GM18867 (cell line): Measurements from ENCODE around the gene AXDND1.
"Not testable (repeated sequence)": the region's sequence is repeated elsewhere in the genome, so short reads cannot be mapped to it uniquely, and the experiment has no call there.

ENCODE experiments used
- ATAC-seq: cut with Tn5 transposase; IDR thresholded peaks from one replicate; pipeline ENCODE4 v1.9.1; 2021; ENCODE audit warnings: mild to moderate bottlenecking, moderate library complexity; ENCODE audit not compliant: unreplicated experiment

AXDND1 gene

DNA sequence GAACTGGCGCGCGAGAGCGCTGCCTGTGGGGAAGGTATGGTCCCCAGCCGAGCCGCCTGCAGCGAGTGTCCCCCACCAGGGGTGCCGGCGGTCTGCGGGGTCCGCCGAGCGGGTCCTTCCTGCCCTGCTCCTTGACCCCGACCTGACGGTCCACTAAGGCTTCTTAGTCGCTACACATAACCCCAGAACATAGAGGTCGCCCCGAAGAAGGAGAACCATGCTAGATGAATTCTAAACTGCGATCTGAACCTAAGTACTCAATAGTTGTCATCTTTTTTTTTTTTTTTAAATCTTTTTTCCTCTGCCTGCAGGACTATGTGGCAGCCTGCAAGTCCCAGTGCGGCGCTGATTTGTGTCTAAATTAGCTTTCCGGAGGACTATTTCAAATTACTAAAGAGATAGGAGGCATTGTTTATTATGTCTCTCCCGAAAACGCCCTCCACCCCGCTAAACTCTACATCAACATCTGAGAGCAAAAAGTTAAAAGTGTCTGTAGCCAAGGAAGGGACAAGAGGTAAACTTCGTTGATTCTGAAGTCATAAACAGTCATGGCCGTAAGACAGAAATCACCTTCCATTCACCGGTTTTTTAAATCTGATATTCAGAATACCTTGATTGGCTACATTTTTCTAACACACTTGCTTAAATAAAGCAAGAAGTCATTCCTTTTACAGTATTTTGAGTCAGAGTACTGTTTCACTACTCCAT is 476 bp downstream of the AXDND1 start:
- ATAC-seq: no peak

DNA sequence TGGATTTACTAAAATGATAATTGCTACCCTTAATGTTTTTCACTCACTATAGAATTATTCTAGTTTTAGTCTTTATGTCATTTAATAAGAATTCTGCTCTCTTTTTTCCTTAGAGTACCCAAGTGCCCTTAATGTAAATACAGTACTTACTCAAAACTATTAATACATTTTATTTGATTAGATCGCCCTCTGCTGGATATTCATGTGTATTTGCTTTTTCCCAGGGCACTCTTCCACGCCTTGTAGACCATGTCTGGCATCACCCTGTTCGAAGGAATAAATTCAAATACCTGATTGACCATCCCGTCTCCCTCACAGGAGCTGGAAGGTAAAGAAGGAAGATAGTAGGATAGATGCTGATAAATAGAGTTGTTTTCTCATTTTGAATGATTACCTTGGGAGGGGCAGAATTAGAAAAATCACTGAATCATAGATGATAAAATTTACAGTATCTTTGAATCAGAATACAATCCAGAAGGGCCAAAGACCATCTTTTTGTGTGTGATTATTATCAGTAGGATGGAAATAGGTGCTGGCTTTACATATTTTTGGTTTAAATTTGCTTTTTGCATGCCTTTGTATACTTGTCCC is 4.1 kb downstream of the AXDND1 start:
- peak; percentile 32 for ATAC-seq

DNA sequence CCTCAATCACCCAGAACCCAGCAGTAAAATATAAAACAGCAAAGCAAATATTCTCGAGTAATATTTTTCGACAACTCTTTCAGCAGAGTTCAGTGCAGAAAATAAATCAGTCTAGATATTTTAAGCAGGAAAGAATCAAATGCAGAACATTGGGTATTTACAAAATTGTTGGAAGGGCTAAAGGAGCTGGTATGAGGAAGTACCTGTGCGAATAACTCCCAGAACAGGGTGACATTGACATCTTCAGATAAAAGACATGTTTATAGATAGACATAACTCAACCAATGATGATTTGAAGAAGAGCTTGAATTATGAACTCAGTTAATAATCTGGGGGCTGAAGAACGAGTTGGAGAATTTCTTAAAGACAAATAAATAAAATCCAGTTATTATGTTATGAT is 6.4 kb downstream of the AXDND1 start:
- ATAC-seq: no peak

DNA sequence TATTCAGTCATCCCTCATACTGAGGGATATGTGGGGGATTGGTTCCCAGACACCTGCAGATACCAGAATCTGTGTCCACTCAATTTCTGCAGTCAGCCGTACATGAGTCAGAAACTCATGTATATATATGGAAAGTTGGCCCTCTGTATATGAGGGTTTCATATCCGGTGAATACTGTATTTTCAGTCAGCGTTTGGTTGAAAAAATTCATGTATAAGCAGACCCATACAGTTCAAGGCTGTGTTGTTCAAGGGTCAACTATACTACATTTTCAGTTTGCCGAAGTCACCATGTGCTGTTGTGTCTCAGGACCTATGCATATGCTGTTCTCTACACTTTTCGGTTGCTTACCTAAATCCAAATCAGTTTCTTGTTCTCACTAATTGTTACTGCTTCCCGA is 10.5 kb downstream of the AXDND1 start:
- ATAC-seq: no peak

DNA sequence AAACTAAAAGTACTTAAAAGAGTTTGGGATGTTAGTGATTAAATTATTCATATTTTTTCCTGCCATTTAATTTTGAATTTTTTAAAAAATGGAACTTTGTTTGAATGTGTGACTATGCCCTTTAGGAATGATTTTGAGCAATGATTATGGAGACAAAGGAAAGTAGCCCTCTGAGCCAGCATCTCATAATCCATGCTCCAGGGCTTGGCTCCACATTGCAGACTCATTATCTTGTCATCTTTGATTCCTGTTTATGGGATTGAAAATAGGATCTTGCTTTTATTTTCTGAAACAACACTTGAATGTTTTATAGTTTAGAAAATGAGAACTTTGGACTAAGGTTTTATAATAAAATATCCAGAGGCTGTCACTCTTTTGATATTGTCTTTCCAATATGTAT is 14.5 kb downstream of the AXDND1 start:
- ATAC-seq: no peak

DNA sequence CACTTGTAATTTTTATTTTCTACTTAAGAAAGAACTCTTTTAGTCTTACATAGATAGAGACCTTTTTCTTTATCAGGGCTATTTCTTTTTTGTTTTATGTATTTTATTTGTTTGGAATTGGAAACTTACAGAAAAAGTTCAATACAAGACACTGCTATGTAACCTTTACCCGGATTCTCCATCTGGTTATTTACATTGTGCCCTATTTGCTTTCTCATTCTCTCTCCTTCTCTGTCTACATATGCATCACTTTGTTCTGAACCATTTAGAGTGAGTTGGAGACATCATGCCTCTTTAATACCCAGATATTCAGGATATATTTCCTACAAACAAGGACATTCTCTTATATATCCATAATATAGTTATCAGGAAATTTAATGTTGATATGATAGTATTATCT is 18.3 kb downstream of the AXDND1 start:
- no peak for ATAC-seq

DNA sequence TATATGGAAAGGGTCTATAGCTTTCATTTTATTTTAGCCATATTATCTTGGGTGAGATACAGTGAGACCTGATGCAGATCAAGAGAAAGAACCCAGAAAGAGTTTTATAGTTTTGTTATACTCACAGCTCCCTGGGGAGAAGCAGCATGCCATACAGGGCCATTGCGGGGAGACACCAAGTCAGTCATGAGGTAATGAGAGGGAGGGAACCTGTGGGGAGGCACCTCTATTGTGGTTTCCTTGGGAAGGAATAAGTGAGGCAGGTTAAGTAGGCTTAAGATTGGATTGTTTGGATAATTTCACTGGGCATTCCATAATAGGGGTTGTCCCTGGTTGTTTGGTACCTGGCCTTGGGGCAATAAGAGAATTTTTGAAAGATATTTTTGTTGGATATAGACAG is 19.7 kb downstream of the AXDND1 start:
- no peak for ATAC-seq

DNA sequence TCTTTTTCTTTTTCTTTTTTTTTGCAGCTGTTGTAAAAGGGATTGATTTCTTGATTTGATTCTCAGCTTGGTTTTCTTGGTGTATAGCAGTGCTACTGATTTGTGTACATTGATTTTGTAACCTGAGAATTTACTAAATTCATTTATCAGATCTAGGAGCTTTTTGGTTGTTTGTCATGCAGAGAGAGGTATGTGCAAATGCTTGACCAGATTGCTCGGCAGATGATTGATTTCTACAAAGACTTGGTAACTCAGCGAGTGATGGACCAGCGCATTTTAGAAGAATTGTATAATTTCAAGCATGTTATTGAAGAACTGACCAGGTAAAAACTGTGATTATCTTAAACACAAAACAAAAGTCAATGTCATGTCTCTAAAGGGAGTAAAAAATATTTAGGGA is 27.9 kb downstream of the AXDND1 start:
- ATAC-seq: no peak

DNA sequence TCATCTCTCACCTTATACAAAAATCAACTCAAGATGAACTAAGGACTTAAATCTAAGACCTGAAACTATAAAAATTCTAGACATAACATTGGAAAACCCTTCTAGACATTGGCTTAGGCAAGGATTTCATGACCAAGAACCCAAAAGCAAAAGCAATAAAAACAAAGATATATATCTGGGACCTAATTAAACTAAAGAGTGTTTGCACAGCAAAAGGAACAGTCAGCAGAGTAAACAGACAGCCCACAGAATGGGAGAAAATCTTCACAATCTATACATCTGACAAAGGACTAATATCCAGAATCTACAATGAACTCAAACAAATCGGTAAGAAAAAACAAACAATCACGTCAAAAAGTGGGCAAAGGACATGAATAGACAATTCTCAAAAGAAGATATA is 33.6 kb downstream of the AXDND1 start:
- ATAC-seq: not testable (repeated sequence)

DNA sequence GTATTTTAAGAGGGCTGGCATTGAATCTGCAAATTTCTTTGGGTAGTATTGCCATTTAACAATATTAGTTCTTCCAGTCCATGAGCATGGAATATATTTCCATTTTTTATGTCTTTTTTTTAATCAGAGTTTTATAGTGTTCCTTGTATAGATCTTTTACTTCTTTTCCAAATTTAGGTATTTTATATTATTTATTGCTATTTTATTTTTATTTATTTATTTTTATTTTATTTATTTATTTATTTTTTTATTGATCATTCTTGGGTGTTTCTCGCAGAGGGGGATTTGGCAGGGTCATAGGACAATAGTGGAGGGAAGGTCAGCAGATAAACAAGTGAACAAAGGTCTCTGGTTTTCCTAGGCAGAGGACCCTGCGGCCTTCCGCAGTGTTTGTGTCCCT is 52.0 kb downstream of the AXDND1 start:
- not testable (repeated sequence) for ATAC-seq

DNA sequence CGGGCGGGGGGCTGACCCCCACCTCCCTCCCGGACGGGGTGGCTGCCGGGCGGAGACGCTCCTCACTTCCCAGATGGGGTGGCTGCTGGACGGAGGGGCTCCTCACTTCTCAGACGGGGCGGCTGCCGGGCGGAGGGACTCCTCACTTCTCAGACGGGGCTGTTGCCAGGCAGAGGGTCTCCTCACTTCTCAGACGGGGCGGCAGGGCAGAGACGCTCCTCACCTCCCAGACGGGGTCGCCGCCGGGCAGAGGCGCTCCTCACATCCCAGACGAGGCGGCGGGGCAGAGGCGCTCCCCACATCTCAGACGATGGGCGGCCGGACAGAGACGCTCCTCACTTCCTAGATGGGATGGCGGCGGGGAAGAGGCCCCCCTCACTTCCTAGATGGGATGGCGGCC is 52.9 kb downstream of the AXDND1 start:
- not testable (repeated sequence) for ATAC-seq

DNA sequence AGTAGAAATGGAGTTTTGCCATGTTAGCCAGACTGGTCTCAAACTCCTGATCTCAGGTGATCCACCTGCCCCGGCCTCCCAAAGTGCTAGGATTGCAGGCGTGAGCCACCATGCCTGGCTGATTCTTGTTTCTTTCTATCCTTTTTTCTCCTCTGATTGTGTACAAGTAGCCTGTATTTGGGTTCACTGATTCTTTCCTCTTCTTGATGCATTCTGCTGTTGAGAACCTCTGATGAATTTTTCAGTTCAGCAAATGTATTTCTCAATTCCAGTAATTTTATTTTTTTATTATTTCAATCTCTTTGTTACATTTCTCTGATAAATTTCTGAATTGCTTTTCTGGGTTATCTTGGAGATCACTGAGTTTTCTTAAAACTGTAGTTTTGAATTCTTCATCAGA is 58.8 kb downstream of the AXDND1 start:
- ATAC-seq: no peak

DNA sequence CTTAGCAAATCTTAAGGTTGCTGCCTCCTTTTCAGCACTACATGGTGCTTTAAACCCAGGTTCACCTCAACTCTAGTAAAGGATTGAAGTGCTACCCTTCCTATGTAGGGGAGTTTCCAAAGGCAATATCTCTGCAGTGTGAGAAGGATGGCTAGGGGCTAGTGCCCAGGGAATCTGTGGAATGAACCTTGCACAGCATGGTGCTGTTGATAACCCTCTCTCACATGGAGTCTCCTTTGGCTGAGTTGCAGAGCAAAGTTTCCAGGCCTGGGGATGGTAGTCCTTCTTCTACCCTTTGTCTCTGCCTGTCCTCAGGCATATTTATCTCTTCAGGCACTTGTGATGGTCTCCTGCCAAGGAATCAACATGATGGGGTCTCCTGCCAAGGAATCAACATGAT is 59.4 kb downstream of the AXDND1 start:
- no peak for ATAC-seq

DNA sequence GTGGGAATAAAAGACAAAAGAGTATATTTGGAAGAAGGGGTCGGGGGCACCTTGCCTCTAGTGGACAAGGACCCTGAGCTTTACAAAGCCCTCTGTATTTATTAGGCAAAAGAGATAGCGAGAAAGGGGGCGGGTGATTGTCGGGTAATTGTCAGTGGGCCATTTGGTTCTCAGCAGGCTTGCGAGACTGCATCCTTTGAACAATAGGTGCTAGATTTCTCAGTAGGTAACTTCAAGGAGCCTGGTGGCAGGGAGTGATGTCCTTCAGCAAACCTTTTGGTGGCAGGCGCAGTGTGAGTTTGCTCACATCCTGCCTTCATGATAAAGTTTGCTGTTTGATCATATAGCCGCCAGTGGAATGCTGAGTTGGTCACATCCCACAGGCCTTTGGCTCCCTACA is 71.4 kb downstream of the AXDND1 start:
- ATAC-seq: no peak

DNA sequence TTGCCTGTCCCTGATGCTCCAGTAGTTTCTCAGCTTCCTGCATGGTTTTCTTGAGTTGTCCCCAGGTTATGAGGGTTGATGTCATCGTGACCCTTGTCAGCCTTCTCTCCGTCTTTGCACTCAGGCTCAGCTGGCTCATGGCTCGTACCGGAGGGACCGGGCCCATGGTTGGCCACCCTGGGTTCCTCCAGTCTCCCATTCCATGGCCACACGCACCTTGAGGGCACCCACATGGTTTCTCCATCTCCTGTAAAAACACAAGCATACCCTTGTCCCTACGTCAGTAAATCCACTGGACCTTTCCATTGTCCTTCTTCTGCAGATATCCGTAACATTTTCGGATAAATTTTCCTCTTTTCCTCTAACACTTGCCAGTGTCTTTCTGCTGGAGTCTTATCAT is 73.9 kb downstream of the AXDND1 start:
- not testable (repeated sequence) for ATAC-seq

DNA sequence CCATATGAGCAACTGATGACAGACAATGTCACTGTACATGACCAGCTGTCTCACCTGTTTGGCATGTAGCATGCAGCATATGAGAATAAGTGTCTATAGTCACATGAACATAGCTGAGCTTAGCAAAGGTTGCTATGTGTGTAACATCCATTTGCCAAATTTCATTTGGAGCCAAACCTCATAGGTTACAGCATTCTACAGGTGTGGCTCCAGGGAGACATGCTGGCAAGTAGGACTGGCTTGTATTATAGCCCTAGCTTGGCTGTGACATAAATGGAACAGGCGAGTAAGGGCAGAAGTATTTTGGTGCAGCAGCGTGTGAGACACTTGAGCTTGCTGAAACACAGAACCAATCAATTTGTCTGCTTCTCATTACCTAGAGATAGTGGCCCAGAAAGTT is 74.5 kb downstream of the AXDND1 start:
- ATAC-seq: not testable (repeated sequence)

DNA sequence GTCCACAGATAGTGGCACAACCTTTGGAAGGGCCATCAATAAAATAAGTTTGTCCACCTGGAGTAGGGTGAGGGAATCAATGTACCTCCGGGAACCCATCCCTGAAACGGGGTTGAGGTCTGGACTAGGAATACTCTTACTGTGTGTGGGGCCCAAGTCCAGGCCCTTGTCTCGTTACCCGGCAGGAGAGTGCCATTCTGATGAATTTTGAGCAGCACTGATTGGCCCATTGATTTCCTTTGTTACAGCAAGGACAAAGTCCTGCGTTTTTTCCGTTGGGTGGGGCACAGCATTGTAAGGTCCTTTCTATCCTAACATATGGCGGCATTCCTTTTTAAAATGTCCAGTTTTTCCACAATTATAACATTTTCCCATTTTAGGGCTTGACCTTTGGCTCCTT is 75.2 kb downstream of the AXDND1 start:
- no peak for ATAC-seq

DNA sequence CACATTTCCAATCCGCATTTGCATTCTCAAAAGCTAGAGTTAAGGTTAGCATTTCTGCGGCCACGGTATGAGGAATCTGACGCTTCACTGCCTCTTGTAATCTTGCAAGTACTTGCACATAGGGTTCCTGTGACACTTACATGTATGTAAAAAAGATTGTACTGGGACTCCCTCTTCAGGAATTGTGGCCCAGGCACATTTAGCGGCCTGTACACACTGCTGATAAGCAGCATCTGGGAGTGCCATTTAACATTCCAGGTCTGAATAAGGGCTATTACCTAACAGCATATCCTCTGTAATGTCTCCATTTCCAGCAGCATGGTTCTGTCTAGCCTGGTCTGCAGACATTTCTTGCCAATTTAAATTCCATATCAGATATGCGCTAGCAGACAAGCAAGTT is 75.7 kb downstream of the AXDND1 start:
- ATAC-seq: no peak

DNA sequence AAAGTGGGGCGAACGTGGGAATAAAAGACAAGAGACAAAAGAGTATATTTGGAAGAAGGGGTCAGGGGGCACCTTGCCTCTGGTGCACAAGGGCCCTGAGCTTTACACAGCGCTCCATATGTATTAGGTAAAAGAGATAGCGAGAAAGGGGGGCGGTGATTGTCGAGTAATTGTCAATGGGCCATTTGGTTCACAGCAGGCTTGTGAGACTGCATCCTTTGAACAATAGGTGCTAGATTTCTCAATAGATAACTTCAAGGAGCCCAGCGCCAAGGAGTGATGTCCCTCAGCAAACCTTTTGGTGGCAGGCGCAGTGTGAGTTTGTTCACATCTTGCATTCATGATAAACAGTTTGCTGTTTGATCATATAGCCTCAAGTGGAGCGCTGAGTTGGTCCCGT is 77.1 kb downstream of the AXDND1 start:
- ATAC-seq: not testable (repeated sequence)

DNA sequence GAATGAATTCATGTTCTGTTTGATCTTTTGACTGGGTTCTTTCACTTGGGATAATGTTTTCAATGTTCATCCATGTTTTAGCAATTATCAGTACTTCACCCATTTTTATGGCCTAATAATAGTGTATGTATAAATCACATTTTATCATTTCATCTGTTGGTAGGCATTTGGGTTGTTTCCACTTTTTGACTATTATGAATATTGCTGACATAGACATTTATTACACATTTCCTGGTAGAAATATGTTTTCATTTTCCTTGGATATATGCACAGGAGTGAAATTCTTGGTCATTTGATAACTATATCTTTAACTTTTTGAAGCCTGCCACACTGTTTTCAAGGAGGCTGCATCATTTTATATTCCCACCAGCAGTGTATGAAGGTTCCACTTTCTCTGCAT is 79.8 kb downstream of the AXDND1 start:
- no peak for ATAC-seq

DNA sequence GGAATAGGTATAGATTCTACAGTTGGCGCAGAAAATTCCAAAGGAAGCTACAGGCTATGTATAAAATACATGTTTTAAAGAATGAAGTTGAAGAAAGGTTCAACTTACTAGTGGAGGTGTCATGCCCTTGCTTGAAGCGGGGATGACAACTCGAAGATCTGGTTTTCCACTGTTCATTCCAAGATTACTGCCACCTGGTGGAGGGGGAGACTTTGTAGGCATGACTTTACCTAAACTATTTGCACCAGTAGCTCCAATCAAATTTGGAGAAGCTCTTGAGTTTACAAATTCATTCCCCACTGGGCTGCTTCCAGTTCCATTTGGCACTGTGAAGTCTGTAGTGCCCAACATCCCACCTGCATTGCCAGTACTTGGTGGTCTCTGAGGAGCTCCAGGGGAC is 81.7 kb downstream of the AXDND1 start:
- ATAC-seq: no peak

DNA sequence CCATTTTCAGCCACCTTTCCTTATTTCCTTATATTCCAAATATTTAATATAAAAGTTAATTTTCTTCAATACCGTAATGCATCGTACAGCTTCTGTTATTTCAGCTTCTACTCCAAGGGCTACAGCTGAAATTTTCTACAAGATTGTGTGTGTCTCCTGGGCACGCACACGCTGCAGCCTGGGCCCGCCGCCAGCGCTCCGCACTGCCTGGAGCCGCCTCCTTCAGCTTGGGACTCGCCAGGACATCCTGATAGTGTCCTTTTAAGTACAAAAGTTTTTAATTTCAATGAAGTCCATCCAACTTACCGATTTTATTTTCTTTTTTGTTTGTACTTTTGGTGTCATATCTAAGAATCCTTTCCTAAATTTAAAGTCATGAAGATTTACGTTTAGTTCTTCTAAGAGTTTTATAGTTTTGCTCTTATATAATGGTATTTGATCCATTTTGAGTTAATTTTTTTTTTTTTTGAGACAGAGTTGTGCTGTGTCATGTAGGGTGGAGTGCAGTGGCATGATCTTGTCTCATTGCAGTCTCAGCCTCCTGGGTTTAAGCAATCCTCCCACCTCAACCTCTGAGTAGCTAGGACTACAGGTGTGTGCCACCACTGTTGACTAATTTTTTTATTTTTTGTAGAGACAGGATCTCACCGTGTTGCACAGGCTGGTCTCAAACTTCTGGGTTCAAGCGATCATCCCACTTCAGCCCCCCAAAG is 82.8 kb downstream of the AXDND1 start:
- no peak for ATAC-seq
